H1 (cell line): Measurements from ENCODE around the gene GRIK2. TPM values are rescaled to one million over a fixed set of nuclear protein-coding genes. Genes with fewer than 3 reads are reported as not detected.

Experiments
- CTCF ChIA-PET: fragments of 300-600 bp; sonication (Branson Sonifier 250); formaldehyde crosslinking; loops from one replicate; lab custom pipeline; 2021; ENCODE audit not compliant: partially characterized antibody; lab: Charles Lee
- POLR2A ChIA-PET: fragments of 300-600 bp; sonication (Branson Sonifier 250); formaldehyde crosslinking; loops from one replicate; lab custom pipeline; 2021; ENCODE audit warnings: inconsistent platforms; ENCODE audit not compliant: partially characterized antibody; lab: Charles Lee
- DNase-seq, 2 experiments: peaks; one replicate each; pipeline versions ENCODE4 v3.0.0 to v3.0.0-alpha.2; 2010 to 2022; ENCODE audit warnings: low spot score in 2 of 2, low read depth in 1 of 2, mixed read lengths in 1 of 2
- FAIRE-seq: peaks from 2 replicates; lab custom pipeline; 2011; peaks lifted over from hg19 to GRCh38; lab: Jason Lieb, UNC
- H2AFZ ChIP-seq: 2 replicates; pipeline ENCODE4 v1.8.1; 2012; ENCODE audit warnings: low read length, inconsistent platforms
- H2AK5ac ChIP-seq: 2 replicates; pipeline ENCODE4 v1.6.1; 2013; ENCODE audit warnings: low read depth, low read length
- H2BK120ac ChIP-seq: replicated peaks from 2 replicates; pipeline ENCODE3; 2013; ENCODE audit warnings: low read depth, low read length, inconsistent platforms
- H2BK12ac ChIP-seq: 2 replicates; pipeline ENCODE4 v1.6.1; 2013; ENCODE audit warnings: low read depth, low read length
- H2BK15ac ChIP-seq: 2 replicates; pipeline ENCODE4 v1.6.1; 2013; ENCODE audit warnings: low read length
- H2BK20ac ChIP-seq: 2 replicates; pipeline ENCODE4 v1.6.1; 2013; ENCODE audit warnings: low read length
- H2BK5ac ChIP-seq: 2 replicates; pipeline ENCODE4 v1.6.1; 2013; ENCODE audit warnings: low read depth, low read length
- H3K14ac ChIP-seq: 2 replicates; pipeline ENCODE4 v1.6.1; 2013; ENCODE audit warnings: inconsistent platforms; ENCODE audit not compliant: insufficient read length
- H3K18ac ChIP-seq: 2 replicates; pipeline ENCODE4 v1.6.1; 2013; ENCODE audit warnings: low read length; ENCODE audit errors: extremely low read depth
- H3K23ac ChIP-seq: 2 replicates; pipeline ENCODE4 v1.6.1; 2013; ENCODE audit warnings: inconsistent platforms; ENCODE audit not compliant: insufficient read length
- H3K23me2 ChIP-seq: 2 replicates; pipeline ENCODE4 v1.6.1; 2013; ENCODE audit warnings: low read depth, low read length
- H3K27ac ChIP-seq: 2 replicates; pipeline ENCODE4 v1.6.1; 2011; ENCODE audit warnings: low read depth, low read length, inconsistent platforms
- H3K27me3 ChIP-seq, 4 experiments: replicated peaks in 1 of 4; 1 replicate in 1 of 4; 2 replicates in 3 of 4; pipeline versions ENCODE4 v1.6.1 to v1.8.1; 2011 to 2013; ENCODE audit warnings: low read length in 3 of 4, mild to moderate bottlenecking in 3 of 4, inconsistent platforms in 2 of 4, mixed read lengths in 2 of 4, moderate library complexity in 1 of 4; ENCODE audit not compliant: control insufficient read depth in 3 of 4, insufficient read depth in 3 of 4; ENCODE audit errors: extremely low read depth in 1 of 4
- H3K36me3 ChIP-seq, 4 experiments: 2 replicates each; pipeline versions ENCODE4 v1.6.1 to v1.8.1; 2011 to 2013; ENCODE audit warnings: mild to moderate bottlenecking in 4 of 4, low read length in 3 of 4, moderate library complexity in 2 of 4, control low read depth in 1 of 4, inconsistent platforms in 1 of 4; ENCODE audit not compliant: insufficient read depth in 4 of 4, control insufficient read depth in 2 of 4
- H3K4ac ChIP-seq: replicated peaks from 2 replicates; pipeline ENCODE3; 2013; ENCODE audit warnings: low read length, low read depth, mixed read lengths, inconsistent platforms; ENCODE audit not compliant: insufficient read length
- H3K4me1 ChIP-seq, 4 experiments: replicated peaks in 1 of 4; 1 replicate in 1 of 4; 2 replicates in 3 of 4; pipeline versions ENCODE4 v1.6.1 to v1.8.1; 2011 to 2013; ENCODE audit warnings: low read length in 3 of 4, inconsistent platforms in 2 of 4, mixed read lengths in 1 of 4; ENCODE audit not compliant: insufficient read depth in 4 of 4, control insufficient read depth in 3 of 4
- H3K4me2 ChIP-seq, 2 experiments: 2 replicates each; pipeline versions ENCODE4 v1.6.1 to v1.8.1; 2011 to 2013; ENCODE audit warnings: low read depth in 2 of 2, low read length in 2 of 2, control low read depth in 1 of 2, inconsistent platforms in 1 of 2, mild to moderate bottlenecking in 1 of 2; ENCODE audit not compliant: insufficient read depth in 1 of 2
- H3K4me3 ChIP-seq, 4 experiments: fragments of 200-600, 300-600 bp in 1 of 4; sonication (generic), shearing (Covaris generic), sonication (Bioruptor Twin) in 1 of 4; 2 replicates each; pipeline versions ENCODE4 v1.5.1 to v1.8.1; 2011 to 2016; ENCODE audit warnings: low read length in 4 of 4, low read depth in 3 of 4, control low read depth in 2 of 4, inconsistent platforms in 2 of 4, mild to moderate bottlenecking in 2 of 4, mixed read lengths in 1 of 4, moderate library complexity in 1 of 4; ENCODE audit not compliant: insufficient read depth in 2 of 4; ENCODE audit errors: extremely low read depth in 1 of 4
- H3K56ac ChIP-seq: replicated peaks from 2 replicates; pipeline ENCODE3; 2013; ENCODE audit warnings: low read depth, mild to moderate bottlenecking, mixed read lengths, low read length, inconsistent platforms; ENCODE audit not compliant: insufficient read length
- H3K79me1 ChIP-seq: 2 replicates; pipeline ENCODE4 v1.6.1; 2013; ENCODE audit warnings: low read depth, low read length, control low read depth
- H3K79me2 ChIP-seq, 2 experiments: 2 replicates each; pipeline versions ENCODE4 v1.6.1 to v1.8.1; 2012 to 2013; ENCODE audit warnings: low read length in 2 of 2, mild to moderate bottlenecking in 2 of 2, inconsistent platforms in 1 of 2; ENCODE audit not compliant: insufficient read depth in 2 of 2, control insufficient read depth in 1 of 2
- H3K9ac ChIP-seq, 4 experiments: replicated peaks in 1 of 4; 1 replicate in 1 of 4; 2 replicates in 3 of 4; pipeline versions ENCODE4 v1.6.1 to v1.8.1; 2011 to 2013; ENCODE audit warnings: low read depth in 3 of 4, low read length in 3 of 4, control low read depth in 2 of 4, mild to moderate bottlenecking in 2 of 4, moderate library complexity in 2 of 4, inconsistent platforms in 1 of 4; ENCODE audit errors: extremely low read depth in 1 of 4
- H3K9me3 ChIP-seq, 2 experiments: 2 replicates each; pipeline versions ENCODE4 v1.6.1 to v1.8.1; 2012 to 2013; ENCODE audit warnings: mild to moderate bottlenecking in 2 of 2, moderate library complexity in 2 of 2, control low read depth in 1 of 2, inconsistent platforms in 1 of 2, low read depth in 1 of 2, low read length in 1 of 2, mixed read lengths in 1 of 2; ENCODE audit not compliant: insufficient read depth in 2 of 2
- H4K20me1 ChIP-seq, 2 experiments: replicated peaks in 1 of 2; 2 replicates each; pipeline versions ENCODE3 to v1.8.1; 2011 to 2013; ENCODE audit warnings: inconsistent platforms in 2 of 2, low read length in 2 of 2, mild to moderate bottlenecking in 1 of 2; ENCODE audit not compliant: insufficient read depth in 2 of 2, control insufficient read depth in 1 of 2
- H4K5ac ChIP-seq: 2 replicates; pipeline ENCODE4 v1.6.1; 2013; ENCODE audit warnings: low read length, low read depth, mixed read lengths, inconsistent platforms; ENCODE audit not compliant: insufficient read length
- H4K8ac ChIP-seq: 2 replicates; pipeline ENCODE4 v1.8.0; 2013; ENCODE audit warnings: mild to moderate bottlenecking, moderate library complexity, low read length, inconsistent platforms; ENCODE audit not compliant: insufficient read depth; ENCODE audit errors: extremely low read depth
- H4K91ac ChIP-seq: replicated peaks from 2 replicates; pipeline ENCODE3; 2013; ENCODE audit warnings: low read length, mixed read lengths, inconsistent platforms; ENCODE audit not compliant: insufficient read length
- GTF2F1 ChIP-seq: IDR thresholded peaks from 2 replicates; pipeline ENCODE4 v1.6.1; 2012; ENCODE audit warnings: low read depth, low read length, improper control_type of control experiment, borderline replicate concordance
- WGBS, 2 experiments: shearing (Covaris generic) in 1 of 2; methylation state at CpG; one replicate each; pipeline versions ENCODE4 v1.1.6 to v1.1.7; 2013 to 2015; ENCODE audit warnings: low lambda C conversion rate in 2 of 2, mixed read lengths in 2 of 2, inconsistent platforms in 1 of 2, low coverage in 1 of 2, missing lambda C conversion rate in 1 of 2; ENCODE audit not compliant: insufficient replicate concordance in 2 of 2, insufficient coverage in 1 of 2, insufficient read length in 1 of 2; ENCODE audit errors: extremely low coverage in 1 of 2, missing lambda C conversion rate in 1 of 2; 5-methylcytosine and 5-hydroxymethylcytosine counted together
- polyA plus RNA-seq, 7 experiments: library from polyadenylated mRNA; depleted of rRNA in 3 of 7; stranded (reverse) in 5 of 7; unstranded in 2 of 7; fragments of >200 nt in 5 of 7; fragments of 200-250 nt in 2 of 7; gene quantifications; 1 replicate in 5 of 7; 2 replicates in 1 of 7; 4 replicates in 1 of 7; pipeline versions ENCODE4 v1.2.1 to v1.2.3, GENCODE V29; 2011 to 2013; ENCODE audit warnings: missing spikeins in 2 of 7, mixed read lengths in 2 of 7
- total RNA-seq: library from RNA; stranded (reverse); fragmentation: NEBNext Ultra II Directional; extraction: Animal tissue kit (Norgen Biotek cat#: 25700); gene quantifications from 2 replicates; pipeline ENCODE4 v1.2.1, GENCODE V29; 2021

The GRIK2 gene
- total and polyA plus RNA-seq, 2 of the 8 experiments (the other 6 are each of a cell fraction or from before 2014, with no cell fraction given), result 1.8 to 2.2 TPM

DNA sequence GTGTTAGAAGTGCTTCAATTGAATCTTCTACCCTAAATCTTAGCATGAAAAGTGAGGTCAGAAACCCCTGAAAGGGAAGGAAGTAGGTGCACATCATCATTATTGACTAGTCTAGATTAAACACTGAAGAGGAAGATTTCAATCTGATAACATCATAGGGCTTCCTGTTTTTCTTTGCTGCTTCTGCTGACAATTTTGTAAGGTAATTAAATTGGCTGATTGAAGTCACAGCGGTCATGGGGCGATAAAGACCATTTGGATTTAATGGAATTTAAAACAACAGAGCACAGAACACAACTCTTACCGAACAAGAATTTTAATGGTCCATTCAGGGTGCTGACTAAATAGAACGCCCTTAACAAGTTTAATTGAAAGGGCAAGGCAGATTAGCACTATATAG is 11.3 kb downstream of the GRIK2 start:
- H4K8ac ChIP-seq, result no peak overlapping the region
- H2BK120ac ChIP-seq, result no peak overlapping the region
- no peak overlapping the region for H3K56ac ChIP-seq
- no peak overlapping the region for H3K27ac ChIP-seq
- no peak overlapping the region for H2AK5ac ChIP-seq
- no peaks in the 10 kb centered on the region for H3K79me2 ChIP-seq
- FAIRE-seq (no peak), DNase-seq (no peak)
- H4K5ac ChIP-seq, result no peak overlapping the region
- H4K20me1 ChIP-seq, result peaks cover 0 to 2% of the 10 kb centered on the region in 2 experiments
- no peak overlapping the region for H2BK5ac ChIP-seq
- H3K23me2 ChIP-seq, result peaks cover 18% of the 10 kb centered on the region
- TF ChIP-seq GTF2F1, result no peak
- no peak overlapping the region for H3K4me2 ChIP-seq
- no peak overlapping the region for H3K23ac ChIP-seq
- no peak overlapping the region for H3K4me3 ChIP-seq
- no peak overlapping the region for H3K18ac ChIP-seq
- no peaks in the 10 kb centered on the region for H3K9me3 ChIP-seq
- no peak overlapping the region for H4K91ac ChIP-seq
- no peak overlapping the region for H2AFZ ChIP-seq
- no peak overlapping the region for H3K14ac ChIP-seq
- H3K27me3 ChIP-seq, result peaks cover 8 to 32% (median 20%) of the 10 kb centered on the region in 4 experiments; a peak in 6 of 7 replicates
- ChIA-PET CTCF (no interaction called here), POLR2A (no interaction called here)
- H3K4me1 ChIP-seq, result peaks cover 5 to 28% (median 13%) of the 10 kb centered on the region in 4 experiments
- H2BK12ac ChIP-seq, result no peak overlapping the region
- H2BK20ac ChIP-seq, result no peak overlapping the region
- no peak overlapping the region for H3K4ac ChIP-seq
- WGBS, 2 experiments, result 85% methylated on average over 4 of the region's 4 CpGs; no CpG with 5 or more reads in 1 of the 2 experiments
- H3K79me1 ChIP-seq, result no peaks in the 10 kb centered on the region; the same call in 1 of the 2 replicates
- H2BK15ac ChIP-seq, result no peak overlapping the region
- no peak overlapping the region for H3K9ac ChIP-seq
- H3K36me3 ChIP-seq, result no peaks in the 10 kb centered on the region
